ENCODE measurements around the gene SUPT6H. TPM values are rescaled to one million over a fixed set of nuclear protein-coding genes. Genes with fewer than 3 reads are reported as not detected.
"Not testable (repeated sequence)": the region's sequence is repeated elsewhere in the genome, so short reads cannot be mapped to it uniquely, and the experiment has no call there.

Gene SUPT6H
- total and polyA plus RNA-seq, 8 donors: 21.8 to 49.0 (median 30.0) TPM

- DNase-seq: peak in 1 of 6 donors; percentile 8
- Histone ChIP-seq H3K36me3 (peaks cover 0 to 33% (median 23%) of the 10 kb centered on the region in 3 donors), H3K4me1 (peaks cover 11 to 34% (median 18%) of the 10 kb centered on the region in 3 donors), H3K27me3 (no peaks in the 10 kb centered on the region), H3K9me3 (no peaks in the 10 kb centered on the region), H3K27ac (no peak overlapping the region), H3K4me3 (no peak overlapping the region)
- no peak for TF ChIP-seq CTCF (IDR thresholded peaks at IDR 0.05)
- ATAC-seq: no peak
- FAIRE-seq: no peak
- intact Hi-C loops (cut with DNase I): loop anchor here in 1 of 3 donors (5.0 kb wide), 1 partner anchor 34 kb away; no protein-coding TSS in a partner anchor
- WGBS, 2 donors: 75% methylated on average over 6 of the region's 6 CpGs
Observed at GRCh38 chr17:28723159-28723835, 61.3 kb downstream of the SUPT6H start.

- intact Hi-C loops (cut with DNase I): loop anchor here in 1 of 3 donors (5.0 kb wide), 1 partner anchor 33 kb away; no protein-coding TSS in a partner anchor
- not testable (repeated sequence) for ATAC-seq, FAIRE-seq, H3K9me3 ChIP-seq, H3K27me3 ChIP-seq, DNase-seq, H3K4me3 ChIP-seq, H3K27ac ChIP-seq
- Histone ChIP-seq H3K4me1 (peaks cover 11 to 30% (median 18%) of the 10 kb centered on the region in 3 donors), H3K36me3 (peaks cover 0 to 33% (median 23%) of the 10 kb centered on the region in 3 donors)
- 76% methylated on average over 4 of the region's 4 CpGs for WGBS, 2 donors
Observed at GRCh38 chr17:28723836-28724499, 62.0 kb downstream of the SUPT6H start.

GRCh38 chr17:28724500-28725165, 62.6 kb downstream of the SUPT6H start:
- no peak for ATAC-seq
- peak overlapping the region in 1 of 4 donors; percentile 84 for H3K4me3 ChIP-seq
- no peaks in the 10 kb centered on the region for H3K9me3 ChIP-seq
- peak in 1 of 6 donors; percentile 16 for DNase-seq
- H3K27ac ChIP-seq: no peak overlapping the region
- no peaks in the 10 kb centered on the region for H3K27me3 ChIP-seq
- H3K36me3 ChIP-seq: peaks cover 0 to 33% (median 23%) of the 10 kb centered on the region in 3 donors
- H3K4me1 ChIP-seq: peaks cover 11 to 33% (median 18%) of the 10 kb centered on the region in 3 donors
- WGBS, 2 donors: 82 to 85% methylated on average over 10 of the region's 10 CpGs
- no peak for FAIRE-seq
- no peak for TF ChIP-seq CTCF (IDR thresholded peaks at IDR 0.05)
- intact Hi-C loops (cut with DNase I): loop anchor here in 1 of 3 donors (5.0 kb wide), 1 partner anchor 33 kb away; no protein-coding TSS in a partner anchor

GRCh38 chr17:28725166-28725659, 63.2 kb downstream of the SUPT6H start:
- Histone ChIP-seq H3K27me3 (no peaks in the 10 kb centered on the region), H3K4me1 (peaks cover 11 to 33% (median 18%) of the 10 kb centered on the region in 3 donors), H3K4me3 (peak overlapping the region; percentile 25 to 84 (median 52)), H3K9me3 (no peaks in the 10 kb centered on the region), H3K27ac (peak overlapping the region in 3 of 4 donors; percentile 68 to 99 (median 99)), H3K36me3 (peaks cover 0 to 33% (median 23%) of the 10 kb centered on the region in 3 donors)
- DNase-seq: peak in 2 of 6 donors; percentile 27 to 34
- no peak for ATAC-seq
- WGBS, 2 donors: 18 to 21% methylated on average over 20 of the region's 20 CpGs
- intact Hi-C loops (cut with DNase I): no loop called here
- TF ChIP-seq CTCF (IDR thresholded peaks at IDR 0.05): no peak
- FAIRE-seq: no peak
